Body of pancreas (tissue), 4 donors: ENCODE measurements around the gene TGM5. TPM values are rescaled to one million over a fixed set of nuclear protein-coding genes. Genes with fewer than 3 reads are reported as not detected.

Source experiments
- ATAC-seq: fragments of 150-250 bp; one replicate; pipeline ENCODE4 v1.9.1; 2016
- DNase-seq, 4 donors: peaks; one replicate each; pipeline ENCODE4 v3.0.0-alpha.2; 2019
- H3K27ac ChIP-seq, 4 donors: fragments of 200-600 bp; sonication (generic); 1 replicate in 3 of 4; 2 replicates in 1 of 4; pipeline versions ENCODE4 v1.5.1 to v1.6.1; 2016 to 2019; ENCODE audit warnings: mild to moderate bottlenecking in 1 of 4, mixed read lengths in 1 of 4, moderate library complexity in 1 of 4
- H3K27me3 ChIP-seq, 2 donors: fragments of 200-600 bp; sonication (generic); one replicate each; pipeline ENCODE4 v1.6.0; 2016; ENCODE audit warnings: mild to moderate bottlenecking in 1 of 2
- H3K36me3 ChIP-seq, 2 donors: fragments of 200-600 bp; sonication (generic); replicated peaks in 1 of 2; 2 replicates each; pipeline ENCODE4 v1.5.1; 2016; ENCODE audit warnings: low read depth in 2 of 2; ENCODE audit not compliant: insufficient read depth in 1 of 2
- H3K4me1 ChIP-seq: fragments of 200-600 bp; sonication (generic); one replicate; pipeline ENCODE4 v1.6.0; 2016
- H3K4me3 ChIP-seq, 2 donors: fragments of 200-600 bp; sonication (generic); 1 replicate in 1 of 2; 2 replicates in 1 of 2; pipeline ENCODE4 v1.5.1; 2016 to 2019
- H3K9me3 ChIP-seq, 3 donors: fragments of 200-600 bp; sonication (generic); 1 replicate in 2 of 3; 2 replicates in 1 of 3; pipeline ENCODE4 v1.5.1; 2016
- POLR2A ChIP-seq, 3 donors: fragments of 450-650 bp; IDR thresholded peaks; one replicate each; pipeline ENCODE4 v1.6.1; 2016; ENCODE audit warnings: antibody characterized with exemption in 3 of 3, mild to moderate bottlenecking in 2 of 3
- WGBS, 2 donors: methylation state at CpG; one replicate each; pipeline ENCODE4 v1.1.5; 2017; 5-methylcytosine and 5-hydroxymethylcytosine counted together
- intact Hi-C: fragments of 100-400 bp; cut with DNase I; formaldehyde crosslinking; loops from one replicate; pipeline ENCODE4 v1.15.1; 2023
- total RNA-seq, 2 donors: library from RNA; depleted of rRNA; stranded (reverse); fragments of >200 nt; gene quantifications; one replicate each; pipeline ENCODE4 v1.1.0, GENCODE V29; 2016
- TF ChIP-seq, protein P1 (sequence below), 7 experiments: fragments of 450-650 bp in 4 of 7; fragments of 200-600 bp in 3 of 7; sonication (generic) in 3 of 7; IDR thresholded peaks; one replicate each; pipeline ENCODE4 v1.5.1; 2016 to 2019; ENCODE audit warnings: antibody characterized with exemption in 7 of 7

The TGM5 gene
- total RNA-seq, 2 donors from 2014 or later = not detected

DNA sequence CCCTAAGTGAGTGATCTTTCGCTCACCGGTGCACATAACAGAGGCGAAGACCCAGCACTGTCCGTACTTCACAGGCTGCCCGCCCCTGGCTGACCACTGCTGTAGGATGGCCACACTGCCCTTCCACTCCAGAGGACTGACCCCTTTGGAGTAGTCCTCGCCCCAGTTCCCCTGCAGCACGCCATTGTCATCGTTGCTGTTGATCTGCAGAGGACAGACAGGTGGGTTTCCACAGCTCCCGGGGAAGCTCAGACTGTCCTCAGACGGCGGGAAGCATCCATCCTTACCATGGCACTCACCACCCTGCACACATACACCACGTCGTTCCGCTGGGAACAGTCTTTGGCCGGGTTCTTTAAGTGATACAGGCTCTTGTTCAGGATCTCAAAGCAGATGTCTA, 20.5 kb upstream of the TGM5 start:
- ATAC-seq (no peak), DNase-seq (no peak)
- Histone ChIP-seq H3K4me1 (no peaks in the 10 kb centered on the region), H3K27me3 (no peaks in the 10 kb centered on the region), H3K36me3 (no peaks in the 10 kb centered on the region), H3K27ac (no peak overlapping the region), H3K4me3 (no peak overlapping the region), H3K9me3 (no peaks in the 10 kb centered on the region)
- intact Hi-C loops = no loop called here
- WGBS, 2 donors = 60 to 62% methylated on average over 11 to 15 of the region's 15 CpGs
- TF ChIP-seq POLR2A (IDR thresholded peaks at IDR 0.05) = no peak

DNA sequence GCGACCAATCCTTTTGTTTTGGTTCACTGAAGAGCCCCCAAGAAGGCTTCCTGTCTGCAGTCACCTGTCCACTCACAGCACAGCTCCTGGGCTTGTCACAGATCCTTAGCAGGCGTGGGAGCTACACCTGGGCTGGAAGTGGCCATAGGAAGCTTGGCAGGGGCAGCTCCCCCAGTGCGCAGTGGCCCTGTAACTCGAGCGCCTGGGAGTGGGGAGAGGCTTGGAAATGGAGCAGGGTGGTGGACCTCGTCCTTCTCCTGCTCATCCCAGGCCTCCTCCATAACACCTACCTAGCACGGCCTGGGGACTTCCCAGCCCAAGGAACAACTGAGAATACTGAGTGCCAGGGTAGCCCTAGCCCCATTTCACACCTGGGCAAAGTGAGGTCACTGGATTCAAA, 19.3 kb upstream of the TGM5 start:
- WGBS, 2 donors = 44 to 53% methylated on average over 7 of the region's 7 CpGs
- TF ChIP-seq POLR2A (IDR thresholded peaks at IDR 0.05) = no peak
- TF ChIP-seq, protein P1, sequence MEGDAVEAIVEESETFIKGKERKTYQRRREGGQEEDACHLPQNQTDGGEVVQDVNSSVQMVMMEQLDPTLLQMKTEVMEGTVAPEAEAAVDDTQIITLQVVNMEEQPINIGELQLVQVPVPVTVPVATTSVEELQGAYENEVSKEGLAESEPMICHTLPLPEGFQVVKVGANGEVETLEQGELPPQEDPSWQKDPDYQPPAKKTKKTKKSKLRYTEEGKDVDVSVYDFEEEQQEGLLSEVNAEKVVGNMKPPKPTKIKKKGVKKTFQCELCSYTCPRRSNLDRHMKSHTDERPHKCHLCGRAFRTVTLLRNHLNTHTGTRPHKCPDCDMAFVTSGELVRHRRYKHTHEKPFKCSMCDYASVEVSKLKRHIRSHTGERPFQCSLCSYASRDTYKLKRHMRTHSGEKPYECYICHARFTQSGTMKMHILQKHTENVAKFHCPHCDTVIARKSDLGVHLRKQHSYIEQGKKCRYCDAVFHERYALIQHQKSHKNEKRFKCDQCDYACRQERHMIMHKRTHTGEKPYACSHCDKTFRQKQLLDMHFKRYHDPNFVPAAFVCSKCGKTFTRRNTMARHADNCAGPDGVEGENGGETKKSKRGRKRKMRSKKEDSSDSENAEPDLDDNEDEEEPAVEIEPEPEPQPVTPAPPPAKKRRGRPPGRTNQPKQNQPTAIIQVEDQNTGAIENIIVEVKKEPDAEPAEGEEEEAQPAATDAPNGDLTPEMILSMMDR (IDR thresholded peaks at IDR 0.05) = no peak
- Histone ChIP-seq H3K4me1 (no peaks in the 10 kb centered on the region), H3K27ac (no peak overlapping the region), H3K27me3 (no peaks in the 10 kb centered on the region), H3K9me3 (no peaks in the 10 kb centered on the region), H3K36me3 (no peaks in the 10 kb centered on the region), H3K4me3 (no peak overlapping the region)
- intact Hi-C loops = no loop called here
- ATAC-seq = no peak
- DNase-seq = no peak

DNA sequence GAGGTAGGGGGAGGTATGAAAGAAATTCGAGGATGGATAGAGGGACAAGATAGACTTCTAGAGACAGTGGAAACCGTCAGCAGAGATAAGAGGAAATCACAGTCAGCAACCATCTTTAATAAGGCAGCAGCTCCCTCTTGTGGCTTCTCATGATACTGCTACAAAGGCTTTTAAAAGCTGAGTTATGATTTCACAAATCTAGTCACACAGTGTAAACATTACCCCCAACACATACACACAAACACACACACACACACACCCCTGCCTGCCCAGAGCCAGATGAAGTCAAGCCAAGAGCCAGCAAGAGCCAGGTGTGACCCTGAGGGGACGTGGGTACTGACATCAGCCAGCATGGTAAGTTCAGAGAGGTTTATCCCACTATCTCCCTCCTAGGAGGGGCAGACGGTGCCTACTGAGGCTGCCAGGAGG, 18.9 kb upstream of the TGM5 start:
- ATAC-seq = peak; percentile 66
- TF ChIP-seq, protein P1 (IDR thresholded peaks at IDR 0.05) = peak; percentile 53 to 96 (median 89)
- TF ChIP-seq POLR2A (IDR thresholded peaks at IDR 0.05) = no peak

DNA sequence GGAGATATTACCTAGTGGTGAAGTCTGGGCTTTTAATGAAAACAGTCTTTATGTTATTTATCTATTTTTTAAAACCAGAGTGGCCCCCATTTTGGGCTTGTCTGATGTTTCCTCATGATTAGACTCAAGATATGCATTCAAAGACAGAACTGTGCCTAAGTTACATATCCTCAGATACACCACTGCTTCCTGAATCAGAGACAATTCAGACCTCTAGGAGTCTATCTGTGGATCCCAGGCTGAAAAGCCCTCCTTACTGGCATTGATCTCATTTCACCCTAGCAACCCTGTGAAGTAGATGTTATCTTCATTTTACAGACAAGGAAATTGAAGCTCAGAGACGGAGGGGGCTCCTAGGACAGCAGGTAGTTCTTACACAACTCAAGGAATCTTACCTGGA, 16.8 kb upstream of the TGM5 start:
- H3K27ac ChIP-seq = no peak overlapping the region
- intact Hi-C loops = loop anchor here (5.0 kb wide), 1 partner anchor 56 kb away; no protein-coding TSS in a partner anchor
- H3K4me1 ChIP-seq = no peaks in the 10 kb centered on the region
- 67 to 80% methylated on average over 1 of the region's 1 CpG for WGBS, 2 donors
- no peak for TF ChIP-seq POLR2A (IDR thresholded peaks at IDR 0.05)
- TF ChIP-seq, protein P1 (IDR thresholded peaks at IDR 0.05) = no peak
- no peaks in the 10 kb centered on the region for H3K9me3 ChIP-seq
- no peaks in the 10 kb centered on the region for H3K36me3 ChIP-seq
- ATAC-seq = no peak
- H3K27me3 ChIP-seq = no peaks in the 10 kb centered on the region
- H3K4me3 ChIP-seq = no peak overlapping the region
- no peak for DNase-seq

More for the DNA sequence above, 18.9 kb upstream of the TGM5 start:
- WGBS, 2 donors = 4% methylated on average over 4 of the region's 4 CpGs
- intact Hi-C loops = no loop called here
- H3K9me3 ChIP-seq = no peaks in the 10 kb centered on the region
- H3K36me3 ChIP-seq = no peaks in the 10 kb centered on the region
- no peaks in the 10 kb centered on the region for H3K27me3 ChIP-seq
- H3K4me3 ChIP-seq = no peak overlapping the region
- DNase-seq = peak; percentile 58 to 72 (median 70)
- no peaks in the 10 kb centered on the region for H3K4me1 ChIP-seq
- no peak overlapping the region for H3K27ac ChIP-seq

DNA sequence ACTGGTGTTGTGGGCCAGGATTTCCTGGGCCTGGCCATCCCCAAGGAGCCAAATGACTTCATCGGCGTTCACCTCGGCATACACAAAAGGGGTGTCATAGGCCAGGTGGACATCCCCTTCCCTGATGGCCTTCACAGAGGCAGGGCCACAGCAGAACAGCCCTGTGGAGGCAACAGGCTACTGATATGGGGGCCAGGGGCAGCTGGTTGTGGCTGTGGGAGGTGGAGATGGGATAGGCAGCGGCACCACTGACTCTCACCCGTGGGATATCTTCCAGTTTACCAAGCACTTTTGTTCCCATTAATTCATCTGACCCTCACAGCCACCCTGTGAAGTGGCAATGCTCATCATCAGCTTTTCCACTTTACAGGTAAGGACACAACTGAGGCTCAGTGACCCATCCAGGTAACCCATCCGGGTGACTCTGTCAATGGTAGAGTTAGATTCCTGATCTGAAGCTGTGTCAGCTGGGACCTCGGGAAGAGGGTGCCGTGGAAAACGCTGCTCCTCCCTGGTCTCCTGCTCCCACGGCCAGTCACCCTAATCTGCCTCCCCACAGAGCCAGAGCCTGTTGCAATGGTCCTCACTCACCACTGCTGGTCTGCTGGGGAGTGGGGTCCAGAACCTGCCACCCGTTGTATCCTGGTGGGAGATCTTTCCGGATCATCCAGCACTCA, 15.3 kb upstream of the TGM5 start:
- H3K4me1 ChIP-seq = no peaks in the 10 kb centered on the region
- no peak overlapping the region for H3K4me3 ChIP-seq
- intact Hi-C loops = loop anchor here (5.0 kb wide), 1 partner anchor 55 kb away; no protein-coding TSS in a partner anchor
- no peaks in the 10 kb centered on the region for H3K36me3 ChIP-seq
- H3K27ac ChIP-seq = no peak overlapping the region
- TF ChIP-seq, protein P1 (IDR thresholded peaks at IDR 0.05) = no peak
- TF ChIP-seq POLR2A (IDR thresholded peaks at IDR 0.05) = no peak
- ATAC-seq (no peak), DNase-seq (no peak)
- H3K9me3 ChIP-seq = no peaks in the 10 kb centered on the region
- H3K27me3 ChIP-seq = no peaks in the 10 kb centered on the region
- 69 to 71% methylated on average over 12 of the region's 12 CpGs for WGBS, 2 donors
